CMK (cell line): Measurements from ENCODE around the gene NYAP2.

Experiments
- DNase-seq: peaks from one replicate; pipeline ENCODE4 v3.0.0-alpha.2; 2010; ENCODE audit warnings: low read depth

Gene NYAP2

DNA sequence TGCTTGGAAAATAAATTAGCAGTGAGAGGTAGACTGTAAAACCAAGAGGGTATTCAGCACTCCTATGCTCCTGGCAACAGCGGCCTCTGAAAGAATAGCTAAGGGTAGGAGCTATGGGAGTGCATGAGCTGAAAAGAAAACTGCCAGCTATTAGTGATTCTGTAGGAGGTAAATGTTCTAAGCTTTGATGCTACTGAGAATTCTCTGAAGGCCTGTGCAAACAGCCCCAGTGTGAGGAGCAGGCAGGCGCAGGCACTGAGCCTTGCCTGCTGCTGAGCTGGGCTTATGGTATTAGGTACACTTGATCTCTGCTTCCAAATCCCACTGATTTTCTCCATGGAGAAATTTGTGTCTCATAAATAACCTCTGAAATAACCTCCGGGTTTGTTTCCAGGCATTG lies 86.7 kb downstream of the NYAP2 start:
- DNase-seq: no peak

DNA sequence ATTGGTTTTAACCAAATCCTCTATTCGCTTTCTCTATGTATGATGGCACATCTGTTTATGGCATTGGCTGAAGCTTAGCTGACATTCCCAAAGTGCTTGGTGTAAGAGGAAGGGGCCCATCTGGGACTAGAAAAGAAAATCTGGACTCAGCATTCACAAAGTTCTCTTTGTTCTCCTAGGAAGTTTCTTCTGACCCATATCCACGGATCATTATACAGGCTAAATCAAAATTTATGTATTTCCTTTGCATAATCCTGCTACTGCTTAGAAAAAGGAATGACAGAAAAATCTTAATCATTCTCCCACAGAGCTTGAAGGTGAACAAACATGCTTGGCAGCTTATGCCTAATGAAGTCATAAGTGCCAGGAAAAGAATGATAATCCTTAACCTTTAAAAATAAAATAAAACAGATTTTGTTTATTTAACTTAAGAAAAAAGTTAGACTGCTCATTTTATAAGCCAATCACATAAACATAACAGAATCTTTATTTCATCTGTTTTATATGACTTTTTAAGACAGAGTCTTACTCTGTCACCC lies 88.4 kb downstream of the NYAP2 start:
- DNase-seq: no peak

DNA sequence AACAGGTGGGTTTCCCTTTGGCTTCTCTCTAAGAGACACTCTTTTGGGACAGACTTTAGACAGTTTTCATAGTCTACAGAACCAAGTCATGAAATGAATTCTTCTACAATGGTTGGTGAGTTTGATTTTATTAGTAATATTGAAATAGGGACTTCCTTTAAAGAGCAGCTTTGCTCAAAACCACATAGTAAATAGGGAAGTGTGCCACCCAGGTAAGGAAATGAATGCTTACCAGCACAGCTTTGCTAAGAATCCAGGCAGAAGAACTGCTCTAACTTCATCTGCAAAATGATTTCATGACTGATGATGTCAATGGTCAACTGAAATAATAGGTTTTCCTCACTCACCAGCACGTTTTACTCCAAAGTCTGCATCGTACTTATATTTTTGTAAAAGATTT lies 89.2 kb downstream of the NYAP2 start:
- DNase-seq: no peak

DNA sequence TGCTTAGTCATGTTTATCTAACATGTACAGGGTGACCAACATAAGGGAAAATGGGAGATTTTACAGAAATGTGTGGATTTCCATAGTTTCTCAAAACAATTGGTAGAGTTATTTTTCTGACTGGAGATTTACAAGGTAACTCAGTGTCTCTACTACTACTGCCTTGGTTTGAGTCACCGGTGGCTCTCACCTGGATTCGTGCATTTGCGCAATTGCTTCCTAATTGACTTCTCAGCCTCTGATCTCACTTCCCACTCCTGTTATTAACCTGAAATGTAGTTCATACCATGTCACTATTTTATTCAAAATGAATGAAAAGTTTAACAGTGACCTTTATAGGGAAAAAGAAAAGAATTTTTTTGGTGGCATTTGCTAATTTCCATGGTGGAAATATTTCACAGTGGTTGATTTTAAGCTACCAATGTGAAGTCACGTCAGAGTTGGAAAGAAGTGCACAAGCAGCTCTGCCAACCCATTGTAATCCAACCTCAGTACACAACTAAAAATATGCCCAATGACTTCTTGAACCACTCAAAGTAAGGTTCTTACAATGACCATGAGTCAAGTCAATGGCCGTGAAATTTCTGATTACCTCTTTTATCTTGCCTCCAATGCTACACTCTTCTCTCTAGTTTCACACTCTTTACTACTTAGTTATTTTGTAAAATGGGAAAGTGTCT lies 94.0 kb downstream of the NYAP2 start:
- DNase-seq: no peak

DNA sequence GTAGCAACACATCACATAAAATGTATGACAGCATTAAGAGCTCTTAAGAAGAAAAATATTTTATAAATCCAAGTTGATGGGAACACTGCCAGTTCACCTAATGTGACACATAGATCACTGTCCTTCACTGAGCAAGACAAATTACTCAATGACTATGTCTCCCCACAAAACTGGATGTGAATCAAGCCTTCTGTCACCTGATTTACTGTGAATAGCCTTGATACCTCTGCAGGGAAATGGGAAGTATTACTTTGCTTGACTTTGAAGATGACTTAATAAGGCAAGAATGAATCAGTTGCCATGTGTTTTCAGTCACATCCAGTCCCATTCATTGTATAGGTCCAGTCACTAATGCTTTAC lies 94.6 kb downstream of the NYAP2 start:
- DNase-seq: no peak

DNA sequence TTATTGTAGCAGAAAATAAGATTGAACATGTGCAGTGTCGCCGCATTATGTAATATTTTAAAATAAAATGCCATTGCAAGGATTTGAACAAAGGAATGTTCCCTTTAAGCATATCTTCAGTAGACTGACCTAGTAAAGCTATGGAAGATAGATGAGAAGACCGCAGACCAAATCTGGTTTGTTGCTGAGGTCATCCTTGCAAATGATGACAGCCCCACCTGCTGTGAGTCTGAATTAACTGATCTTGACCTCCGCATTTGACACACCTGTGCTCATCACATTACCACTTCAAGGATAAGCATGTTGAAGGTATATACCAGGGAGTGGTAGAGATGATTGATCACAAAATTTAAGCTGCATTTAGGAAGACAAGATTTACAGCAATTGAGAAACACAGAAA lies 96.2 kb downstream of the NYAP2 start:
- no peak for DNase-seq

DNA sequence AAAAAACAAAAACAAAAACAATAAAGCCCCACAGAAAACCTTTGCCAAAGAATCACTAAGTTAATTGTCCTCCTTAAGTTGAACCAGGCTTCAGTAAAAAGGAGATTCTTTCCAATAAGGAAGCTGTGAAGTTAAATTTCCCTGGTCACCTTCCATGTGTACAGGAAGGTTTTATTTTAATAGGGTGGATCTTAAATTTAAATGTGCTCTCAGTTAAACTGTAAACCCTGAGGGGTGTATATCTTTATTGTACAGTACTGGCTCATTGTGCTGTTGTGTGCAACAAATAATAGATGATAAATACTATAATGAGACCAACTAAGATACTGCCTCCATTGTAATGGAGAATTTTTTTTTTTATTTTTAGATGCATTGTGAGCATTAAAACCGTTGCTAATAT lies 97.1 kb downstream of the NYAP2 start:
- no peak for DNase-seq

DNA sequence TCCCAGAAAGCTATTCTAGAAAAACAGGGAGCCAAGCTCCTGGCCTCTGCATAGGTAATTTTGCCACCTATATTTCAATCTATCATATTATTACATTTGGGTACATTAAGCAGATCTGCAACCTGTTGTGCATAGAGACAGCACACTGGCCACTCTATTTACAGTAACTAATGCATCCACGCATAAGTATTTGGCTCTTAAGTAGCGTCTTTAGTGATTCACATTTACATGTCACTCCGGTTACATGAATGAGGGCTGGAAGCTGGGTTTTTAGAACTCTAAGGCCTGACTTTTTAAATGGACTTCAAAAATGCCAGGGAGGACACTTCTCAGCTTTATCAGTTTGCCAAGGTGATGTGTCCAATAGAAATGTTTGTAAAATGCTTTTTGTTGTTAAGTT lies 97.7 kb downstream of the NYAP2 start:
- DNase-seq: no peak

DNA sequence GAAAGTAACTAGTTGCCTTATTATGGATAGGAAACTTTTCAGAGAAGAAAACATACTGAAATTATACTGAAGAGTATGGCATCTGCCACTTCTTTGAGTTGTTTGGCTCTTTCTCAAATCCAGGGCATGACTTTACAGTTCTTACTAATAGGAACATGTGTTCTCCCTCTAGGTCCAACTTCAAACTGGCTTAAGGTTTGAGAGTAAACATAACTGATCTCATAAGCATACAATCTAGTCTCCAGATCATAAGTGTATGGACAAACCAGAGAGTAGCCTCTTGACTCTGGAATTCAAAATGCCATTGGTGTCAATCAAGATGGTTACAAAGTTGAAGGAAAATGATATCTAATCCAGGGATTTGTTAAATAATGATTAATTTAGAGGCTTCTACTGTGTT lies 101.5 kb downstream of the NYAP2 start:
- DNase-seq: no peak

DNA sequence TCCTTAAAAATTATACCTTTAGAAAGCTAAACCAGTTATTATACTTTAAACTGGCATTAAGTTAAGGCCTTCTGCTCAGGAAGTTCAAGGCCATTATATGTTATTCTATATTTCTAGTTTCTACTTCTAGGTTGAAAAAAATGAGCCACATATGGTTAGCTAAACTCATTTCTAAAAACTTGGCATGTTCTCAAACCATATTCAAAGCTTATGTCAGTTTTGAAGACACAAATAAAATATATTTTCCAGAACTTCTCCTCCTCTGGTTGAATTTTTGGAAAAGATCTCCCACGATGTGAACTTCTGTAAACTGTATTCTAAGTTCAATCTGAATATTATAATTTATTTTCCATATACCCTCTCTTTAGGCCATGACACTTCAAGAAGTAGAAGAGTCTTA lies 103.5 kb downstream of the NYAP2 start:
- DNase-seq: no peak

DNA sequence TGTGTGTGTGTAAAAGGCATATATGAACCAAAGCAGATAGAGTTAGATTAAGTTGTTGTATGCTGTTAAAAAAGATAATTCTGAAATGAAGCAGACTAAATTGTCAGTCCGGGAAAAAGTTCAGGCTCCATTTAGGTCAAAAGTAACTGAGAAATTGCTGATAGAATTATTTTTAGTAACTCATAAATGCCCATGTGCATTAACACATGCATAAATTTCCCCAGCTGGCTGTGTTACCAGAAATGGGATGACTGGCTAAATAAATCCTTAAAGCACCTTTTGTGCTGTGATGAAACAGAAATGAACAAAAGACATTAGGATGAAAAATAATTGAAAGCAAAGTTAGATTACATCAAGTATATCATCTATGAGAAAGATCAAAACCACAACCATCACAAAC lies 111.3 kb downstream of the NYAP2 start:
- no peak for DNase-seq

DNA sequence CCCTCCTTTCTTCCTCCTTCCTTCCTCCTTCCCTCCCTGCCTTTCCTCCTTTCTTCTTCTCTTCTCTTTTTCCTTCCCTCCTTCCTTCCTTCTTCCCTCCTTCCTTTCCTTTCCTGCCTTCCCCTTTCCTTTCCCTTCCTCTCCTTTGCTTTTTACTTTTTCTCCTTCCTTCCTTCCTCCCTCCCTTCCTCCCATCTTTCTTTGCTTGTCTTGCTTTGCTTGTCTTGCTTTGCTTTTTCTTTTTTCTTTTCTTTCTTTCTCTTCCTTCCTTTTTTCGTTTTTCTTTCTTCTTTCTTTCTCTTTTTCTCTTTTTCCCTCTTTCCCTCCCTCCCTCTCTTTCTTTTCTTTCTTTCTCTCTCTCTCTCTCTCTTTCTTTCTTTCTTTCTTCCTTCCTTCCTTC lies 113.0 kb downstream of the NYAP2 start:
- DNase-seq: no peak

DNA sequence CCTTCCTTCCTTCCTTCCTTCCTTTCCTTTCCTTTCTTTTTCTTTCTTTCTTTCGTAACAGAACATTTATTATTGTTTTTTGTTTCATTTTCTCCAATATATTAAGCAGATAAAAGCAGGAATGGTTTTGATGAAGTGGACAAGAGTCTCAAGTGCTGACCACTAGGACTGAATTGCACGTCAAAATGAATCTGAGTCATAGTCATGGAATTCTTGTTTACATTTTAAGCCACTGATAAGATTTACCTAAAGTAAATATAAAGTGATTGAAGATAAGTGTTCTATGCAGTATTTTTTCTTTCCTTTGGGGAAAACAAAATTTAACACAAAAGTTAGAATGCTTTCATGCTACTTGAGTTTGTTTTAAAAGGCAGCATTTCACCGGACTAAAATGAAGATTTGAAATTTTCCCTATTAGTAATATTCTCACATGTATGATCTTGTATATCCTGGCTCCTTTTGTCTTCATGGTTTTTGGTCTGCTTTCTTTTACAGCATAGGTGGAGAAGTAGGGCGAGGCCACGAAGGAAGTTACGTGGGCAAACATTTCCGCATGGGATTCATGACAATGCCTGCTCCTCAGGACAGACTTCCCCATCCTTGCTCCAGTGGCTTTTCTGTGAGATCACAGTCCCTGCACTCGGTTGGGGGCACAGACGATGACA lies 113.5 kb downstream of the NYAP2 start:
- DNase-seq: no peak

DNA sequence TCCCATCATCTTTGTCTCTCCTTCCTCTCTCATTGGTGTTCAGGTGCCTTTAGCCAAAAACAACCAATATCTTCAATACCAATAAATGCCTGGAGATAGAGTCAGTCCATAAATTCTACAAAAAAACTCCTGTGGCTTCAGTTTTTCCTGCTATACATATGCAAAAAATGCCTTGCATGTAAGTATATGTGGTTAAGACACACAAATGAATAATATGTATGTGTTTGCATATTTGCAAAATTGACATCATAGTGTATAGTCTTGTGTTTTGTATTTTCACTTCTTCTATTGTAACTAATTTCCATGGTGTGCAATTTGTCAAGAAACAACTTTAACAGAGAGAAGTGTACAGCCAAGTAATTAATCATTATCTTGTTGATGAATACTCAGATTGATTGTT lies 115.5 kb downstream of the NYAP2 start:
- no peak for DNase-seq

DNA sequence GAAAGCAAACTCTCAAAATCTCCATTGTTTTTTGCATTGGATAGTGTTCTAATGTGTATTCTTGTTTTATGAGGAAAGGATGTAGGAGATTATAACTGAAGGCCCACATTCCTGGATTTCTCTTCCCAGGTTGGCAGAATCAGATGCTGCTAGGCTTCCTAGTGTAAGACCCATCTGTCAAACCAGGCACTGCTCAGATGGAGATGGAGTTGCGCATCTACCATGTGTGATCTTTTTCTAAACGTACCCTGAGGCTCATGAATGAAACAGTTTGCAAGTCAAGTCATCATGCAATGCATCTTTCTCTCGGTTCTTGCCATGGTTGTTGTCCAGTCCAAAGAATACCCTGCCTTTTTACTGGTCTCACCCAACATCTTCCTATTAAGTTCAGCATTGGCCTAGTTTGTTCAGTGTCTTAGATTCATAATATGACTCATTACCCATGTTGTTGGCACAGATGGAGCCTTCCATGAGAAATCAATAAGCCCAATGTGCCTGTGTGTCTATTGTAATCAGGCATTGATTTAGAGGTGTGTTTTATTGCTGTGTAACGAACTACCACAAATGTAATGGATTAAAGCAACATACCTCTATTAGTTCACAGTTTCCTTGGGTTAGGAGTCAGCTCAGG lies 127.4 kb downstream of the NYAP2 start:
- no peak for DNase-seq

DNA sequence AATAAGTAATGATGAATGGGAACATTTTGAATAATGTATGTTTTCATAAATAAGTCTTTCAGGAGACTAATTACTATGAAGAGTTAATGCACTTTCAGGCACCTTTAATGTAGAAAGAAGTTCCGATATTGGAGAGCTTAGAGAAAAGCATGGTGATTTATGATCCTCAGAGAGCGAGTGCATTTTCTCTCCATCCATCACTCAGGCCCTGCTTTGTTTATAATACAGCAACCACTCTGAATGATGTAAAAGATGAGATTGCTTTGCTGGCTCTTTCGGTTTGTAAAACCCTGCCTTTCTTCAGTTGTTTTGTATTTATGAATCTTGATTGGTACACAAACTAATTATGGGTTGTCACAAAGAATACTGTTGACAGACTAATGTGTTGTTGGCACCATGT lies 132.0 kb downstream of the NYAP2 start:
- no peak for DNase-seq

DNA sequence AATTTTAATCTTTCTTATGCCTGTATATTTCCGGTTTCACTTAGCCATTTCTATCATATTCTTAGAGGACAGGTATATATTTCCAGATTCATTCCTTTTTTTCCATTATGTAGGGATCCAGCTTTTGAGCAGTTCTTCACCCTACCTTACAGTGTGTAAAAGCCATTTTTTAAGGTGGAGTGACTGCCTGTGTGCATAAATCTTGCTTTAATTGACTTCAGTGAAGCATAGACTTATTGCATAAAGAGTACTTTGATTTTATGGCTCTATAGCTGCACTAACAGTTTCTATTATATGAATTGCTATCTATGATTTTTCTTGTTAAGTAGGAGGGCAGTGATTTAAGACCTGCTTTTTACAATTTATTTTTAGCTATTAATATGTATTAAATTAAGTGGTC lies 132.6 kb downstream of the NYAP2 start:
- DNase-seq: no peak

DNA sequence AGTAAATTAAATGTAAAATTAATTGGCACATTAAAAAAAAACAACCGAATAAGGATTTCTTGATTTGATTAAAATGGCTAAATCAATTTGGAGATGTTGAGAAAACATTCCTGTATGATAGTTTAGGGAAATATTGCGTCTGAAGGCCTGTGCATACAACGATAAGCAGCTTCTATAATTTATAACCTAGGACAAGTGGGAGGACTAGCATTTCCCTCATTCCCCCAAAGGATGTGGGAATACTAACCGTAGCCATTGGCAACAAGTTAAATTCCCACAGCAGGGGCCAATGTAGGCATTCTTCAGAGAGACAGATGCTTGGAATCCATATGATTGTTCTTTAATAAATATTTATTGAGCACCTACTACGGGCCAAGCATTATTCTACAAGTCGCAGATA lies 134.5 kb downstream of the NYAP2 start:
- DNase-seq: no peak

DNA sequence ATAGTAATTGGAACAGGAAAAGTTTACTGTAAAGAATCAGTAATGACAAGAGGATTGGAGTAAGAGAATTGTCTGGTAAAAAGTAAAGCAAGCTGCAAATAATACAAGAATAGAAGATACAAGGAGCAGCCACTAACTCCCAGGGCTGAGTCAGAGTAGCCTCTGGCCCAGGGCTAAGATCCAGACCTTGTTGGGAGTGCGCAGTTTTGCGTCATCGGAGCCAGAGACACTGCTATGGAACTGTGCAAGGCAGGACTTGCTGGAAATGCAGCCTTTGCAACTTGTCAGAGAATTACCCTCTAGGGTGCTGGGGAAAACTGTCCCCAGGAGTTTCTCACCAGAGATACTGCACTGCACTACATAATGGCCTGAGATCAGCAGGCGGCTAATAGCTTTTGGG lies 135.2 kb downstream of the NYAP2 start:
- DNase-seq: no peak

DNA sequence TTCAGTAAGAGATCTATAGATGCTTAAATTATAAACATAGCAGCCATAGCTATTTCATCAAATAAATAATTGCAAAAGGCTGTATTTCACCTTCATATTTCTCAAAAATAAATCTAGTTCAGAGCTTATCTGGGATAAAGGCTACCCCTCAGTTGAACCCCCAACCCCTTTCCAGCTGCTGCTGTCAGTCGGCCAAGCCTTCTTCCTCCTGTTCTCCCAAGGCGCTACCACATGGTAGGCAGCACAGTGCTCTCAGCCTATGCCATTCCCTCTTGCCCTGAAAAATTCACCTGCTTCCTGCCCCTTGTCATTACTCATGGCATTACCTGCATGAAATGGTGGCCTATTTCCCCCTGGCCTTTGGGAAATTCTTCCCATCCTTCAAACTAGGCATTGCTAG lies 136.5 kb downstream of the NYAP2 start:
- no peak for DNase-seq

DNA sequence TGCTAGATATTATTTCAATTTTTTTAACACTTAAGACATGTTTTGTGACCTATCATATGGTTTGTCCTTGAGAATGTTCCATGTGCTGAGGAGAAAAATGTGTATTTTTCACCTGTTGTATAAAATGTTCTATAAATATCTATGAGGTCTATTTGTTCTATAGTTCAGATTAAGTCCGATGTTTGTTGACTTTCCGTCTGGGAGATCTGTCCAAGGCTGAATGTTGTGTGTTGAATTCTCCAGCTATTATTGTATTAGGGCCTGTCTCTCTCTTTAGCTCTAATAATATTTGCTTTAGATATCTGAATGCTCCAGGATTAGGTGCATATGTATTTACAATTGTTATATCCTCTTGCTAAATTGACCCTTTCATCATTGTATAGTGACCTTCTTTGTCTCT lies 144.1 kb downstream of the NYAP2 start:
- no peak for DNase-seq

DNA sequence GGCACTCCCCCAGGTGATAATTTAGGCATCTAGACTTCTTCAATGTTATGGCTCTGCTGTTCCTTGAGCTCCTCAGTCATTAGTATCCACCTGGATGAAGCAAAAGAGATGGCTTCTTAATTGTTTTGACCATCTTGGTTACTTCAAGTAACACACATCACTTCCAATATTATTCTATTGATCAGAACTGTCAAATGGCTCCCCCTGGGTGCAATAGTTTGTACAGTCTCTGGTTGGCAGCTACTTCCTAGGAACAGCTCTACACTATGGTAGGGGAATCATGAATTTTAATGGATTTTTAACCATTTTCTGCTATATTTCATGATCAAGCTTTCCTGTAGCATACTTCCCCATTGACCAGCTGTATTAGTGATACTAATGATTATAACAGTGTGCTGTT lies 157.0 kb downstream of the NYAP2 start:
- DNase-seq: no peak

DNA sequence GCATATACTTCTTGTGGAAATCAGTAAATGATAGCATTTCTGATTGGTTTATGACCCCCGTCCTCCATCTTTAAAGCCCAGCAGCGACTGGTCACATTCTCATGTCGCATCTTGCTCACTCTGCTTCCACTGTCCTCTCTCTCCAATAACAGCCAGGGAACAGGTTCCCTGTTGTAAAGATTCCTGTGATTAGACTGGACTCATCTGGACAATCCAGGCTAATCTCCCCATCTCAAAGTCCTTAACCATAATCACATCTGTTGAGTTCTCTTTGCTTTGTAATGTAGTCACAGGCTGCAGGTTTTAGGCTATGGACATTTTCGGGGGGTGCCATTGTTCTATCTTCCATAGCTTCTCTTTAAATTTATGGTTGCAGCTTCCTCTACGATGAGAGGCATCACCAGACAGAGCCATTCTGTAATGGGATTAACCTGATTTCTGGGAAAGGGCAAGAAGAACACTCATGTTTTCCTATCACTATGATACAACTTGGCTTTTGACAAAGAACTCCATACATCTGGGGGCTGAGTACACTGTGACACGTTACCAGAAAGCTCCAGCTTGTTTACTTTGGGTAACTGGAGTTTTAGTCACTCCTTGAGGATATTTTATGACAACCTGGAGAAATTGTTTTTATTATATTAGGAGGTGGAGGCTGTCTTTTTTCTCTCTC lies 159.0 kb downstream of the NYAP2 start:
- DNase-seq: no peak
